A549 (cell line): ENCODE results near the gene DSTYK.

ENCODE experiments used
- EP300 ChIP-seq, 2 experiments: fragments of >200 bp; sonication (Bioruptor Twin); formaldehyde crosslinking; IDR thresholded peaks; 2 replicates in 1 of 2; 3 replicates in 1 of 2; pipeline ENCODE4 v1.6.1; 2016 to 2017
- HEYL ChIP-seq: fragments of 250-450 bp; sonication (Bioruptor Pico); IDR thresholded peaks from 2 replicates; pipeline ENCODE4 v1.8.0; 2021; ENCODE audit warnings: mild to moderate bottlenecking, moderate library complexity
- JUN ChIP-seq, 2 experiments: fragments of >200 bp; sonication (Bioruptor Twin); formaldehyde crosslinking; IDR thresholded peaks; 2 replicates in 1 of 2; 3 replicates in 1 of 2; pipeline ENCODE4 v1.6.1; 2016 to 2017
- KDM1A ChIP-seq: fragments of 200-600 bp; sonication (generic); IDR thresholded peaks from 2 replicates; pipeline ENCODE4 v1.6.1; 2016; ENCODE audit warnings: low read depth, mild to moderate bottlenecking
- KDM5A ChIP-seq: fragments of 200-600 bp; sonication (generic); IDR thresholded peaks from 2 replicates; pipeline ENCODE4 v1.6.1; 2016; ENCODE audit warnings: antibody characterized with exemption, mild to moderate bottlenecking
- MAFK ChIP-seq: fragments of 450-650 bp; IDR thresholded peaks from 2 replicates; pipeline ENCODE4 v1.6.1; 2014; ENCODE audit not compliant: partially characterized antibody
- POLR2A ChIP-seq: IDR thresholded peaks from 2 replicates; pipeline ENCODE4 v1.6.1; 2012; ENCODE audit warnings: mild to moderate bottlenecking, low read length
- RFX5 ChIP-seq: fragments of 450-650 bp; IDR thresholded peaks from 2 replicates; pipeline ENCODE4 v1.7.1; 2014; ENCODE audit warnings: antibody characterized with exemption, mild to moderate bottlenecking, moderate library complexity
- SMC3 ChIP-seq: fragments of >200 bp; sonication (Bioruptor Twin); formaldehyde crosslinking; IDR thresholded peaks from 3 replicates; pipeline ENCODE4 v1.6.1; 2018; ENCODE audit warnings: inconsistent platforms
- TF ChIP-seq, protein P1 (sequence below): fragments of >200 bp; sonication (Bioruptor Twin); formaldehyde crosslinking; IDR thresholded peaks from 3 replicates; pipeline ENCODE4 v1.5.1; 2016
- TF ChIP-seq, protein P2 (sequence below): fragments of 200-600 bp; sonication (generic); IDR thresholded peaks from 2 replicates; pipeline ENCODE4 v1.6.1; 2016; ENCODE audit warnings: antibody characterized with exemption, mild to moderate bottlenecking, moderate library complexity
- TF ChIP-seq, protein P3 (sequence below): fragments of 450-650 bp; IDR thresholded peaks from 2 replicates; pipeline ENCODE4 v1.6.1; 2014; ENCODE audit warnings: antibody characterized with exemption

DNA sequence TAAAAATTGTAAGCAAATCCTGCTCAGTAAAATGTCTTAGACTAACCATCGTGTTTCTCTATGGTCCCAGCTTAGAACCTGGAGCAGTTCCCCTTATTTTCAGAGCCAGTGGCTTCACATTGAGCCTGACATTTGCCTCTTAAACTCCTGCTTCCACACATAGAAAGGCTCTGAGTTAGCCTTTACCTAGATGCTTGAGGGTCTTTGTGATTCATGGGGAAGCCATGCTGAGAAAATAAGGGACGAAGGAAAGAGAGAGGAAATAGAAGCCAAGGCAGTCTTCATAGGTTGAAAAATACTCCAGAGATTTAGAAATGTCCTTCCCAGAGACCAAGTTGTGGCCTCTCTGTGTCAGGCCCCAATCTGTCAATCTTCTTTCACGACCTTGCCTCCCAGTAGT lies 73.6 kb downstream of the DSTYK start:
- TF ChIP-seq EP300 (IDR thresholded peaks at IDR 0.05) (no peak), SMC3 (no peak), KDM1A (no peak), POLR2A (no peak), RFX5 (no peak), JUN (IDR thresholded peaks at IDR 0.05) (no peak), KDM5A (no peak), MAFK (no peak), HEYL (CRISPR knock-in tag) (no peak)
- TF ChIP-seq, protein P1, sequence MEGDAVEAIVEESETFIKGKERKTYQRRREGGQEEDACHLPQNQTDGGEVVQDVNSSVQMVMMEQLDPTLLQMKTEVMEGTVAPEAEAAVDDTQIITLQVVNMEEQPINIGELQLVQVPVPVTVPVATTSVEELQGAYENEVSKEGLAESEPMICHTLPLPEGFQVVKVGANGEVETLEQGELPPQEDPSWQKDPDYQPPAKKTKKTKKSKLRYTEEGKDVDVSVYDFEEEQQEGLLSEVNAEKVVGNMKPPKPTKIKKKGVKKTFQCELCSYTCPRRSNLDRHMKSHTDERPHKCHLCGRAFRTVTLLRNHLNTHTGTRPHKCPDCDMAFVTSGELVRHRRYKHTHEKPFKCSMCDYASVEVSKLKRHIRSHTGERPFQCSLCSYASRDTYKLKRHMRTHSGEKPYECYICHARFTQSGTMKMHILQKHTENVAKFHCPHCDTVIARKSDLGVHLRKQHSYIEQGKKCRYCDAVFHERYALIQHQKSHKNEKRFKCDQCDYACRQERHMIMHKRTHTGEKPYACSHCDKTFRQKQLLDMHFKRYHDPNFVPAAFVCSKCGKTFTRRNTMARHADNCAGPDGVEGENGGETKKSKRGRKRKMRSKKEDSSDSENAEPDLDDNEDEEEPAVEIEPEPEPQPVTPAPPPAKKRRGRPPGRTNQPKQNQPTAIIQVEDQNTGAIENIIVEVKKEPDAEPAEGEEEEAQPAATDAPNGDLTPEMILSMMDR: no peak
- TF ChIP-seq, protein P2, sequence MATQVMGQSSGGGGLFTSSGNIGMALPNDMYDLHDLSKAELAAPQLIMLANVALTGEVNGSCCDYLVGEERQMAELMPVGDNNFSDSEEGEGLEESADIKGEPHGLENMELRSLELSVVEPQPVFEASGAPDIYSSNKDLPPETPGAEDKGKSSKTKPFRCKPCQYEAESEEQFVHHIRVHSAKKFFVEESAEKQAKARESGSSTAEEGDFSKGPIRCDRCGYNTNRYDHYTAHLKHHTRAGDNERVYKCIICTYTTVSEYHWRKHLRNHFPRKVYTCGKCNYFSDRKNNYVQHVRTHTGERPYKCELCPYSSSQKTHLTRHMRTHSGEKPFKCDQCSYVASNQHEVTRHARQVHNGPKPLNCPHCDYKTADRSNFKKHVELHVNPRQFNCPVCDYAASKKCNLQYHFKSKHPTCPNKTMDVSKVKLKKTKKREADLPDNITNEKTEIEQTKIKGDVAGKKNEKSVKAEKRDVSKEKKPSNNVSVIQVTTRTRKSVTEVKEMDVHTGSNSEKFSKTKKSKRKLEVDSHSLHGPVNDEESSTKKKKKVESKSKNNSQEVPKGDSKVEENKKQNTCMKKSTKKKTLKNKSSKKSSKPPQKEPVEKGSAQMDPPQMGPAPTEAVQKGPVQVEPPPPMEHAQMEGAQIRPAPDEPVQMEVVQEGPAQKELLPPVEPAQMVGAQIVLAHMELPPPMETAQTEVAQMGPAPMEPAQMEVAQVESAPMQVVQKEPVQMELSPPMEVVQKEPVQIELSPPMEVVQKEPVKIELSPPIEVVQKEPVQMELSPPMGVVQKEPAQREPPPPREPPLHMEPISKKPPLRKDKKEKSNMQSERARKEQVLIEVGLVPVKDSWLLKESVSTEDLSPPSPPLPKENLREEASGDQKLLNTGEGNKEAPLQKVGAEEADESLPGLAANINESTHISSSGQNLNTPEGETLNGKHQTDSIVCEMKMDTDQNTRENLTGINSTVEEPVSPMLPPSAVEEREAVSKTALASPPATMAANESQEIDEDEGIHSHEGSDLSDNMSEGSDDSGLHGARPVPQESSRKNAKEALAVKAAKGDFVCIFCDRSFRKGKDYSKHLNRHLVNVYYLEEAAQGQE: no peak
- TF ChIP-seq, protein P3, sequence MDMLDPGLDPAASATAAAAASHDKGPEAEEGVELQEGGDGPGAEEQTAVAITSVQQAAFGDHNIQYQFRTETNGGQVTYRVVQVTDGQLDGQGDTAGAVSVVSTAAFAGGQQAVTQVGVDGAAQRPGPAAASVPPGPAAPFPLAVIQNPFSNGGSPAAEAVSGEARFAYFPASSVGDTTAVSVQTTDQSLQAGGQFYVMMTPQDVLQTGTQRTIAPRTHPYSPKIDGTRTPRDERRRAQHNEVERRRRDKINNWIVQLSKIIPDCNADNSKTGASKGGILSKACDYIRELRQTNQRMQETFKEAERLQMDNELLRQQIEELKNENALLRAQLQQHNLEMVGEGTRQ: no peak
